ENCODE results near the gene GCK. TPM values are rescaled to one million over a fixed set of nuclear protein-coding genes. Genes with fewer than 3 reads are reported as not detected.

Gene GCK
- 0.57 TPM for polyA plus RNA-seq (2013, experiment 1 of 2; ENCODE audit: insufficient read length)
- polyA plus RNA-seq (2013, experiment 2 of 2; ENCODE audit: insufficient read length) = 1.1 TPM

DNA sequence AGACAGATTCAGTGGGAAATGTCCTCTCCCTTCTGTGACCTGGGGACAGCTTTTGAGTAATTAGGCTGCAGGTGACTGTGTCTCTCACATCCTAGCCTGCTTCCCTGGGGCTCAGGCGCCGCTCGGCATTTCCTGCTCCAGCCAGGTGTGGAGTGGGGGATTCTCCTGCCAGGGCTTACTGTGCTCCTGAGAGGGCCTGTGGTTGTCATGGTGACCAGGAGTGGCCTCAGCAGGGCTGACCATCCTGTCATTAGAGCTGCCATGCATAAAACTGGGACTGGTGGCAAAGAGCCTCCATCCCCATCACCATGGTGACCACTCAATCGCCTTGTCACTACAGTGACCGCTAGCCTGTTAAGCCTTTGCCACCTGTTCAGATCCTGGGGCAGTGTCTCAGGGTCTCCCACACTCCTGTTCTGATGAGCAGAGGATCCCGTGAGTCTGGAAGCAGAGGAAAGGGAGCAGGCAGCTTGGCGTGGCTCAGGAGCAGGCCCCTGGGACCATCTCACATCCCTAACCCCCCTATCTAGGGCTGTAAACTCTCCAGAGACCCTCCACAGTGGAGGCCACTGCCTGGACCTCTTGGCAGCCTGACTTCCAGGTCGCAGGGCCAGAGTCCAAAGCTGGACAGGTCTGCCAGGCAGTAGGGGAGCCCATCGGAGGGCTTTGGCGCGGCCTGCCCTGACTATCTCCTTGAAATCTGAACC is at the start of gene GCK:
GCK (minus strand) TSS at position 154 of the 707 bp plus-strand sequence. CDS start 486 bp downstream, outside the sequence.
- no peak for DNase-seq

DNA sequence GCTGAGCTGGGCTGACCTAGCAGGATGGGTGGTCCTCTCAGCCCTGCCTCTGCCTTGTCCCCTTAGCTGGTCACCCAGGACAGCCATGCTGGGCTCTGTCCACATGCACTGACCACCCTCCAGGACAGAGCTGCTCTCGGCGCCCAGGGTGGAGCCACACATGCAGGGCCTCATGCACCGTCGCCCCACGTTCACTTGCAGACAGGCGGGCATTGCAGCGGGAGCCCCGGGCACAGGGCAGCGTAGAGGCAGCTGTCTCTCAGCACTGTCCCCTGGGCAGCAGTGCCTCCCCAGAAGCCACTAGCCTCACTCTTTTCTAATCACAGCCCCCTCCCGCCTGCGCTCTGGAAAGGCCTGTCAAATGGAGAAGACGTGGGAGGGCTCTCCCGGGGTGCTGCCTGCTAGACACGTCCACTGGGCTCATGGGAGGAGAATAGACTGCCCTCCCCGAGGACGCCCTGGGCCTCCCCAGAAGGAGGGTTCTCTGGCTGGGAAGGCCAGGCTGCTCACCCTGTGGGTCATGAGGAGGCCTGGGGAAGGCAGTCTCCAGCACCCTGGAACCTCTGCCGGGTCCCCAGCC is 49.0 kb upstream of the GCK start:
- DNase-seq = no peak

DNA sequence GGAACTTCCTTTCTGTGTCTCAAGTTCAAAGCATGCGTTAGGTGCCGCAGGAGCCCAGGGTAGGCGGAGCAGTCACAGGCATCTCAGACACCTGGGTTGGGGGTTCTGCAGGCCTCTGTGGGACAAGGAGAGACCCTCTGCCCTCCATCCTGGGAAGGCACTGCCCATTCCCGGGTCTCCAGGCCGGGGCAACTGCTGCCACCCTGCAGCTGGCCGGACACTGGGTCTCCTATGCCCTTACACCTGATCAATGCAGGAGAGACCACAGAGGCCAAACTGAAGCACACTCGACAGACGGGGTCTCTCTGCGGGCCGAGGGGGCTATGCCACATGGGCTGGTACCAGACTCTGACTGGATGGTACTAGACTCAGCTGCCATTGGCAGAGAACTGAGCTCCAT is 48.5 kb upstream of the GCK start:
- DNase-seq = no peak

DNA sequence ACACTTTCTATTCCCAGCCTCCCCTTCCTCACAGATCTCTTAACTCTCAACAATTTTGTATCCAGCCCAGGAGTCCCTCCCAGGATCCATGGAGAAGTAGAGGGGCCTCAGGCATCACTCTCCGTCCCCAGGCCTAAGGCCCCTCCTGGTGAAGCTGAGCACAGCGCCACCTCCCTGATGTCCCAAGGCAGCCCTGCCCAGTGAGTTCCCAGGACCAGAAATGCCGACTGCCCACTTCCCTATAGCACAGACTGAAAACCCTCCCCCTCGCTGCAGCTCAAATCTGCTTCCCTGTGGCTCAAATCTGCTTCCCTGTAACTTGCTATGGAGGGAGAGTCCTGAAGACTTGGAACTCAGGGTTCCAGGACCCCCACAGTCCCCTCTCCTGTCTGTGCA is 47.1 kb upstream of the GCK start:
- no peak for DNase-seq

GRCh38 chr7:44235582-44236332 is 46.5 kb upstream of the GCK start:
- DNase-seq = no peak

DNA sequence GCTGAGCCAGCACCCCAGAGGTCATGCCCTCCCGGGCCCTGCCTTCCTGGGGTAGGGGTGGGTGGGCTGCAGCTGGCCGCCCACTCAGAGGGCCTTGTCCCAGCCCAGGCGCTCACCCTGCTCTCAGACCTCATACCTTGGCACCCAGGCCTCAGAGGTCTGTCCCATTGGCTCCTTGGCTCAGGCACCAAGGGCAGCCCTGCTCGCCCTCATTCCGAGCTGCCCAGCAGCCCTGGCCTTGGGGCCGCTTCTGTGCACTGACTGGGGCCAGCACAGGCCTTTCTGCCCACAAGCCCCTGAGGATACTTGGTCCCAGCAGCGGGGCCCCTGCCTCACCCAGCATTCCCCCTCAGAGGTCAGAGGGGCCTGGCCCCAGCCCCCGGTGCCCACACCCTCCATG is 45.8 kb upstream of the GCK start:
- DNase-seq = no peak

DNA sequence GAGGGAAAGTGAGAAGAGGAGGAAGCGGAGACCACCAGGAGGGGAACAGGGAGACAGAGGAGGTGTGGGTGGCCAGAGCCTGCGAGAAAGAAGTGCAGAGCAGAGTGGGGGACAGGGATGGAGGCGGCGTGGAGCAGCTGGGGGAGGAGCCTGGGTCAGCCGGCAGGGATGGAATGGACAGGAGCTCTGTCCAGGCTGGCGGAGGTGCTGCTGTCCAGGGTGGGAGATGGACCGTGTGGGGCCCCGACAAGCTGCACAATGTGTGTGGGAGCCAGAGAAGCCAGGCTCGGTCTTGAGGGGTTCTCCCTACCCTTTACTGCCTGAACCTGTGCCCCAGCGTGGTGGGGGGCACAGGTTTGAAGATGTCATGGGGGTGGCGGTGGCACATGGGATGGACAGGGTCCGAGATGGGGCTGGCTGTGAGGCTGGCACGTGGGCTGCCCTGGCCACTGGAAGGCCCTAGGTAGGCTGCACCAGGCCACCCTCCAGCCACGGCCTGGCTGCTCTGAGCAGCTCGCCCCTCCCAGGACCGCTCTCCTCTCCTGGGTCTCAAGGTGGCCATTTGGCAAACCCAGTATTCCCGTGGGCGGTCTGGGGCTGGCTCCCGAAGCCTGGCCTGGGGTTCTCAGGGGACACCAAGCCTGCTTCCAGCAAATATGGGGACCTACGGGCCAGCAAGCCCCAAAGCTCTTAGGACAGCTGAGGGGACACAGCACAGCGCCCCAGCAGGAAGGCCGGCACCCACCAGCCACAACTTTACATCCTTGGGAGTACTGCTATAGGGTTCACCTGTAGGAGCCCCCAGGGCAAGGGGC is 43.9 kb upstream of the GCK start:
- no peak for DNase-seq

DNA sequence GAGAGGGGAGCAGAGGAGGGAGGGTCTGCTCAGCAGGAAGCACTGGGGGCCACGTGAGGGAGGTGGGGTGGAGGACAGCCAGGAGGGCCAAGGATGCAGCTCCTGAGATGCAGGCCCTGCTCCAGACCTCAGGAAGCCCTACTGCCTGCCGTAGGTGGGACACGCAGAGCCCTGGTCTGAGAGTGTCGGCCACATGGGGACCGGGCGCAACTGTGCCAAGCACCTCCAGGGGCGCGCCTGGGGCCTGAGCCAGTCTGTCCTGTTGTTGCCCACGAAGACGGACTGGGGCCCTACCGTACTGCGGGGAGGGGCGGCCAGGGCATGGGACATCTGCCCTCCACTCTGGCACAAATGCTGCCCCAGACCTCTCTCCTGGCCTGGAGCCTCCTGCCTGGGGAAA is 43.2 kb upstream of the GCK start:
- DNase-seq = no peak

DNA sequence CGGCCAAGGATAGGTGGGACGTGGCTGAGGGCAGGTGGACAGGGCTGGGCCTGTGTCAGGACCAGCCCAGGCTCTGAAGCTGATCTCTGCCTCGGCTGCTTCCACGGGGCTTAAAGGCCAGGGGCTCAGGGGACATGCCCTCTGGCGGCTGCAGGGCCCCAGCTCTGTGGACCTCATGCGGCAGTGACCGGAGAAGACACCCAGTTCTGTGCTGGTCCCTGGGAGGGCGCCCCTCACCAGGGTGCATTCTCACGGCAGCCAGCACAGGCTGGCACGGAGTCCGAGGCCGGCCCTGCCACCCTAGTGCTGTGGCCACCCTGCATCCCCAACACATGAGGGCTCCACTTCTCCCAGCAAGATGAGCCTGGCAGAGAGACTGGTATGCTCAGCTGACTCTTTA is 41.8 kb upstream of the GCK start:
- no peak for DNase-seq

GRCh38 chr7:44230286-44230685 is 41.0 kb upstream of the GCK start:
- DNase-seq = no peak

GRCh38 chr7:44229546-44230105 is 40.4 kb upstream of the GCK start:
- DNase-seq = no peak

DNA sequence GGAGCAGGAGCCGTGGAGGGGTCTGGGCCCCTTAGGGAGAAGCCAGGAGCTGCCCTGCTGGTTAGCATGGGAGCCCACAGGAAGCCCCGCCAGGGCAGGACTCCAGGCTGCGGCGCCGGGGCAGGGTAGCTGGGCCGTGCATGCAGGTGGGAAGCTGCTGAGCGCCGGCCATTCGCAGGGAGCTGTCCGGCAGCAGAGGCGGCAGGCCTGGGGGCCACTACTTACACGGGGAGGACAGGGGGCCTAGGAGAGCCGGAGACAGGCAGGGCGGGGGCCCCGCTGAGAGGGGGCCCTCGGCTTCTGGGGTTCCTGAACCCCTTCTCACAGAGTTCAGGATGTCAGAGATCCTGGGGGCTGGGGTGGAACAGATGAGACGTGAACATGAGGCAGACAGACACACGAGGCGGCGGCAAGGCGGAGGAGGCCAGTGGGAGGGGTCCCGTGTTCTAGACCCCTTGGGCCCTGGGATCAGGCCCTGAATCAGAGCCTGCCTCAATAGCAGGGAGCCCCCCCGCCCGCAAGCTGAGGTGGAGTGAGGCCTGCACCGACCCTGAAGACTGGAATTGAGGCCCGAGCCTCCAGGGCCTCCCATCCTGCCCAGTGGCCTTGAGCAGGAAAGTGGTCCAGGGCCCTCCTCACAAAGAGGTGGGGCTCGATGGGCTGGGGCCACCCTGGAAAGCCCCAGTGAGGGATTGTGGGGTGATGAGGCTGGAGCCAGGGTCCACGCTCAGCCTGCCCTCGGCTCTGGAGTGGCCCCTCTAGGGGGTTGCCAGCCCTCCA is 39.5 kb upstream of the GCK start:
- no peak for DNase-seq

- no peak for DNase-seq
Measured at GRCh38 chr7:44227911-44228310, 38.7 kb upstream of the GCK start.

DNA sequence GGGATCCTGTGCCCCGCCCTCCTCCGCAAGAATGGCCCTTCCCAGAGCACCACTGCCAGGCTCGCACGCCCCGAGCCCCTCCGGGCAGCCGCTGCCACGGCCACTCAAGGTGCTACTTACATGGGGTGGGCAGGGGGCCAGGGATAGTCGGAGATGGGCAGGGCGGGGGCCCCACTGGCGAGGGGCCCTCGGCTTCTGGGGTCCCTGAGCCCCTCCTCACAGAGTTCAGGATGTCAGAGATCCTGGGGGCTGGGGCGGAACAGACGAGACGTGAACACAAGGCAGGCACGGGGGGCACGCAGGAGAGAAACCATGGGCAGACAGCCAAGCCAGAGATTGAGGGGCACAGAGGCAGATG is 37.1 kb upstream of the GCK start:
- DNase-seq = no peak

GRCh38 chr7:44225566-44226395 is 36.5 kb upstream of the GCK start:
- no peak for DNase-seq

GRCh38 chr7:44224974-44225565 is 35.8 kb upstream of the GCK start:
- DNase-seq = no peak

DNA sequence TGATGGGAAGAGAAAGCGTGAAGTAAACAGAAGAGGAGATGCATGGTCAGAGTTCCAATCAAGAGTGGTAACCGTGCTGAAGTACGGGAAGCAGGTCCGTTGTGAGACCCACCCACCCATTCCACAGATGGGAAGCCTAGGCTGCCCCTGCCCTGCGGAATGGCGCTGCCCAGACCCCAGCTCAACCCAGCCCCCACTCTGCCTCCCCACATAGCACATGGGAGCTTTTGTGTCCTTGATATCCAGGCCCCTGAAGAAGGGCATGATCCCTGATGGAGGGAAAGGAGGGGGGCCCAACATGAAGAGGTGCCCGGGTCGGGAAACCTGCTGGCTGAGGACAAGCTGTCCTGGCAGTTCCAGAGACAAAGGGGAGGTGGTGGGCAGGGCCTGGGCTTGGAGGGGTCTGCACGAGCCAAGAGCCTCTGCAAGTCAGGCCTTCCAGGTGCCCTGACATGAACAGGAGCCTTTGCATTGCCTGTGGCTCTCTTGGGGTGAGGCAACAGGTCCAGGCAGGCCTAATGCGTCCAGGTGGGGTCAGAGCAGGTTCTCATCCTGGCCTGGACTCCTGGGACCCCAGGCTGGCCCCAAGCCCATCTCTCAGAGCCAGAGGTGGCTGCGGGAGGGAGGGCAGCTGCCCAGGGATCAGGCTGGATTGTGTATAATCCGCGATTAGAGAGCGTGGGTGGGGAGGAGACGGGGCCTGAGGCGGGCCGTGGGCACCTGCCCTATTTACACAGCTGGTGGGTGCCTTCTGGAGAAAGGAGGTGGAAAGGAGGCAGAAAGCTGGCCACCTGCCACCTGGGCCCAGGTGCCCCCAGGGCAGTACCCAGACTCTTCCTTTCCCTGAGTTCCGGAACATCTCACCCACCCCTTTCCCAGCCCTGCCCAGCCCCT is 35.1 kb upstream of the GCK start:
- DNase-seq = no peak

DNA sequence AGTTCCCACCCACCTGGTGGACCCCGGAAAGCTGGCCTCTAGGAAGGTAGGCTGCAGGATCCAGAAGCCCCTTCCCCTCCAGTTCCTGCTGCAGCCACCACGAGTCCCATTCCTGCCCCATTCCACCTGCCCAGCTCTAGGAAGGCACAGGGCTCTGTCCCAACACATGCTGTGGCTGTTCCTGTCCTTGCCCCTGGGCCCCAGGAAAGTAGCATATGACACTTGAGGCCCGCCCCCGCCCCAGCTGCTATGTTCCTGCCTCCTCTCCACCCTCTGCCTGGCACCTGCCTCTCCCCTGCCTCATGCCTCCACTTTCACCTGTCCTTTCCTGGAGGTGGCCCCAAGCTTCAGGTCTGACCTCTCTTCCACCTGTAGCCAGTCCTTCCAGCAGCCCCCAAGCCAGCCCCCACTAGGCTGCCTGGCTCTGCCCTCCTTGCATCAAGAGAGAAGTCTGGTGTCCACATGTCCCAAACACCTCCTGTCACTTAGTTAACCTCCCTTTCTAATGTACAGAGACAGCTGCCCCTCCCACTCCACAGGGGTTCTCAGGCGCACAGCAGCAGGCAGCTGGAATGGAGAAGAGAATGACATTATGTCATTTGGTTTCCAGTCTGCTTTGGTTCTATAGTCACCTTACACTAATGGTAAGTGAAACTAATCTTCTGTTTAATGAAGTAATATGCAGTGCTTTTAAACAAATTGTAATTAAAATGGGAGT is 34.3 kb upstream of the GCK start:
- no peak for DNase-seq
